HG03442 (cell line): ENCODE results near the gene LAP3.
A peak's percentile ranks its signal among the peaks of the same experiment; 100 is the strongest.

ENCODE experiments used
- ATAC-seq: cut with Tn5 transposase; IDR thresholded peaks from one replicate; pipeline ENCODE4 v1.9.1; 2021; ENCODE audit warnings: mild to moderate bottlenecking, moderate library complexity; ENCODE audit not compliant: unreplicated experiment

The LAP3 gene

GRCh38 chr4:17614416-17615299, 37.7 kb downstream of the LAP3 start, which contains the start of gene MED28:
MED28 (plus strand) TSS chr4:17614641; CDS start chr4:17614655, 14 bp downstream.
- peak; percentile 86 for ATAC-seq

- ATAC-seq: no peak
Measured at GRCh38 chr4:17616283-17616682, 39.3 kb downstream of the LAP3 start.

GRCh38 chr4:17618926-17619325, 41.9 kb downstream of the LAP3 start:
- ATAC-seq: no peak

GRCh38 chr4:17619416-17620105, 42.6 kb downstream of the LAP3 start:
- ATAC-seq: no peak

- ATAC-seq: no peak
Measured at GRCh38 chr4:17623451-17624001, 46.5 kb downstream of the LAP3 start.

- ATAC-seq: no peak
Measured at GRCh38 chr4:17624821-17625220, 47.8 kb downstream of the LAP3 start.

- no peak for ATAC-seq
Measured at GRCh38 chr4:17630228-17630627, 53.2 kb downstream of the LAP3 start.

GRCh38 chr4:17633600-17633999, 56.6 kb downstream of the LAP3 start:
- no peak for ATAC-seq

GRCh38 chr4:17635056-17635455, 58.1 kb downstream of the LAP3 start:
- ATAC-seq: no peak

- ATAC-seq: no peak
Measured at GRCh38 chr4:17636341-17636695, 59.3 kb downstream of the LAP3 start.

GRCh38 chr4:17636696-17637622, 60.0 kb downstream of the LAP3 start:
- ATAC-seq: peak; percentile 96

- ATAC-seq: no peak
Measured at GRCh38 chr4:17639136-17639535, 62.1 kb downstream of the LAP3 start.

GRCh38 chr4:17642398-17642783, 65.4 kb downstream of the LAP3 start:
- ATAC-seq: no peak

- ATAC-seq: no peak
Measured at GRCh38 chr4:17646693-17647092, 69.7 kb downstream of the LAP3 start.

- no peak for ATAC-seq
Measured at GRCh38 chr4:17647176-17647806, 70.3 kb downstream of the LAP3 start.

- no peak for ATAC-seq
Measured at GRCh38 chr4:17647927-17648326, 70.9 kb downstream of the LAP3 start.

- ATAC-seq: no peak
Measured at GRCh38 chr4:17650406-17650805, 73.4 kb downstream of the LAP3 start.

- no peak for ATAC-seq
Measured at GRCh38 chr4:17654701-17655100, 77.7 kb downstream of the LAP3 start.

GRCh38 chr4:17657090-17657489, 80.1 kb downstream of the LAP3 start:
- ATAC-seq: no peak
